ENCODE data around the gene XRCC2. TPM values are rescaled to one million over a fixed set of nuclear protein-coding genes. Genes with fewer than 3 reads are reported as not detected.
"Not testable (repeated sequence)": the region's sequence is repeated elsewhere in the genome, so short reads cannot be mapped to it uniquely, and the experiment has no call there.

The XRCC2 gene
- total RNA-seq, 1 donor from 2014 or later: 28.5 TPM

DNA sequence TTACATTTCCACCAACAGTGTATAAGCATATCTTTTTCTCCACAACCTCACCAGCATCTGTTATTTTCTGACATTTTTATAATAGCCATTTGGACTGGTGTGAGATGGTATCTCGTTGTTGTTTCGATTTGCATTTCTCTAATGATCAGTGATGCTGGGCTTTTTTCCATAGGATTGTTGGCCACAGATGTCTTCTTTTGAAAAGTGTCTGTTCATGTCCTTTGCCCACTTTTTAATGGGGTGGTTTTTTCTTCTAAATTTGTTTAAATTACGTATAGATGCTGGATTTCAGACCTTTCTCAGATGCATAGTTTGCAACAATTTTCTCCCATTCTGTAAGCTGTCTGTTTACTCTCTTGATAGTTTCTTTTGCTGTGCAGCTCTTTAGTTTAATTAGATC is 28.9 kb downstream of the XRCC2 start:
- Mint-ChIP-seq H3K4me1 (no peaks in the 10 kb centered on the region), H3K36me3 (ENCODE audit: low read depth) (peaks cover 43% of the 10 kb centered on the region), H3K9me3 (peaks cover 4% of the 10 kb centered on the region), H3K4me3 (no peak overlapping the region), H3K27me3 (no peaks in the 10 kb centered on the region), H3K27ac (no peak overlapping the region)
- no peak for DNase-seq
- intact Hi-C loops (cut with micrococcal nuclease): no loop called here

DNA sequence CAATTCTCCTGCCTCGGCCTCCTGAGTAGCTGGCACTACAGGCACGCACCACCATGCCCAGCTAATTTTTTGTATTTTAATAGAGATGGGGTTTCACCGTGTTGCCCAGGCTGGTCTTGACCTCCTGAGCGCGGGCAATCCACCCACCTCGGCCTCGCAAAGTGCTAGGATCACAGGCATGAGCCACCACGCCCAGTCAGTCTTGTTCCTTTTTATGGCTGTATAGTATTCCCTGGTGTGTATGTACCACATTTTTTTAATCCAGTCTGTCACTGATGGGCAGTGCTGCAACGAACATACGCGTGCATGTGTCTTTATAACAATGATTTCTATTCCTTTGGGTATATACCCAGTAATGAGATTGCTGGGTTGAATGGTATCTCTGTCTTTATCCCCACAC is 29.4 kb downstream of the XRCC2 start:
- H3K27ac Mint-ChIP-seq; H3K4me1 Mint-ChIP-seq; H3K9me3 Mint-ChIP-seq; H3K4me3 Mint-ChIP-seq; DNase-seq; H3K27me3 Mint-ChIP-seq; intact Hi-C loops (cut with micrococcal nuclease): not testable (repeated sequence)
- H3K36me3 Mint-ChIP-seq (ENCODE audit: low read depth): peaks cover 41% of the 10 kb centered on the region

DNA sequence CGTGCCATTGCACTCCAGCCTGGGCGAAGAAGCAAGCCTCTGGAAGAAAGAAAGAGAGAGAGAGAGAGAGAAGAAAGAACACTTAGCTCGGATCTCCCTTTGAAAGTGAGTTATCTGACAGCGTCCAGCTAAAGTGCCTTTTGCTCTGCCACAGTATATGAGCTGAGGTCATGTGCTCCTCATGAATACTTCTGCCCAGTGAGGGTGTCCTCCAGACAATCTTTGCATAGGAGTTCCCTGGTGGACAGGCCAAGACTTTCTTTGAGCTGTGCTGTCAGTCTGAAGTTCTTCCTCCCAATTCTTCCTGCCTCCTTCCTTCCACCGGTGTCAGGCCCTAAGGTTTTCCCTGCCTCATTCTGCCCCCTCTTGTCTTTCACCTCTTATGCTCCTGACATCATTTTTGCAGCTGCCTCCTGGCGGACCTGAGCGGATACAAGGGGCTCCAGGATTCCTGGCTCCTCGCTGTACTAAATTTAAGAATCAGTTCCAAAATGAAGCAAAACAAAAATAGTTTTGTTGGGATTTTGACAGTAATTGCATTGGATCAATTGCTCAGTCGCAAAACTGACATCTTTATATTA is 31.9 kb downstream of the XRCC2 start:
- Mint-ChIP-seq H3K27ac (no peak overlapping the region), H3K36me3 (ENCODE audit: low read depth) (peaks cover 32% of the 10 kb centered on the region), H3K9me3 (peaks cover 4% of the 10 kb centered on the region)

DNA sequence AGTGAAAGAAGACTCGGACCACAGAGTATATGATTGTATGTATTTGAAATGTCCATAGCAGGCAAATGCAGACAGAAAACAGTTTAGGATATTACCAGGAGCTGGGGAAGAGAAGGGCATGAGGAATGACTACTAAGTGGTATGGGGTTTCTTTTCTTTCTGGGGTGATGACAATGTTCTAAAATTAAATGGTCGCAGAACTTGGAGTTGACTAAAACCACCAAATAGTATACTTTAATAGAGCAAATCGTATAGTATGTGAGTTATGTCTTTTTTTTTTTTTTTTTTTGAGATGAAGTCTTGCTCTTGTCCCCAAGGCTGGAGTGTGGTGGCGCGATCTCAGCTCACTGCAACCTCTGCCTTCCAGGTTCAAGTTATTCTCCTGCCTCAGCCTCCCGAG is 34.6 kb downstream of the XRCC2 start:
- intact Hi-C loops (cut with micrococcal nuclease): no loop called here
- Mint-ChIP-seq H3K27me3 (no peaks in the 10 kb centered on the region), H3K36me3 (ENCODE audit: low read depth) (peaks cover 15% of the 10 kb centered on the region), H3K27ac (no peak overlapping the region), H3K4me1 (no peaks in the 10 kb centered on the region), H3K4me3 (no peak overlapping the region), H3K9me3 (no peaks in the 10 kb centered on the region)
- no peak for DNase-seq

More for the DNA sequence above, 31.9 kb downstream of the XRCC2 start:
- no peak for DNase-seq
- intact Hi-C loops (cut with micrococcal nuclease): no loop called here
- Mint-ChIP-seq H3K4me3 (no peak overlapping the region), H3K27me3 (no peaks in the 10 kb centered on the region), H3K4me1 (no peaks in the 10 kb centered on the region)

DNA sequence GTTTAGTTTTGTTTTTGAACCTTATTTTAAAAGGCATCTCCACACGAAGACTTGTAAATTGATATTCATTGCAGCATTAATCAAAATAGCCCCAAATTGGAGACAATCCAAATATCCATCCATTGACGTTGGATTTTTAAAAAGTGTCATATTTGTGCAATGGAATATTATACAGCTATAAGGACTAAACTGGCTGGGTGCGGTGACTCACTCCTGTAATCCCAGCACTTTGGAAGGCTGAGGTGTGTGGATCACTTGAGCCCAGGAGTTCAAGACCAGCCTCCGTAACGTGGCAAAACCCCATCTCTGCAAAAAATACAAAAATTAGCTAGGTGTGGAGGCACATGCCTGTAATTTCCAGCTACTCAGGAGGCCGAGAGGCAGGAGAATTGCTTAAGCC is 35.1 kb downstream of the XRCC2 start:
- no peak overlapping the region for H3K4me3 Mint-ChIP-seq
- H3K27ac Mint-ChIP-seq: no peak overlapping the region
- no peaks in the 10 kb centered on the region for H3K9me3 Mint-ChIP-seq
- intact Hi-C loops (cut with micrococcal nuclease): no loop called here
- DNase-seq: no peak
- H3K36me3 Mint-ChIP-seq (ENCODE audit: low read depth): peaks cover 10% of the 10 kb centered on the region
- no peaks in the 10 kb centered on the region for H3K27me3 Mint-ChIP-seq
- H3K4me1 Mint-ChIP-seq: no peaks in the 10 kb centered on the region

DNA sequence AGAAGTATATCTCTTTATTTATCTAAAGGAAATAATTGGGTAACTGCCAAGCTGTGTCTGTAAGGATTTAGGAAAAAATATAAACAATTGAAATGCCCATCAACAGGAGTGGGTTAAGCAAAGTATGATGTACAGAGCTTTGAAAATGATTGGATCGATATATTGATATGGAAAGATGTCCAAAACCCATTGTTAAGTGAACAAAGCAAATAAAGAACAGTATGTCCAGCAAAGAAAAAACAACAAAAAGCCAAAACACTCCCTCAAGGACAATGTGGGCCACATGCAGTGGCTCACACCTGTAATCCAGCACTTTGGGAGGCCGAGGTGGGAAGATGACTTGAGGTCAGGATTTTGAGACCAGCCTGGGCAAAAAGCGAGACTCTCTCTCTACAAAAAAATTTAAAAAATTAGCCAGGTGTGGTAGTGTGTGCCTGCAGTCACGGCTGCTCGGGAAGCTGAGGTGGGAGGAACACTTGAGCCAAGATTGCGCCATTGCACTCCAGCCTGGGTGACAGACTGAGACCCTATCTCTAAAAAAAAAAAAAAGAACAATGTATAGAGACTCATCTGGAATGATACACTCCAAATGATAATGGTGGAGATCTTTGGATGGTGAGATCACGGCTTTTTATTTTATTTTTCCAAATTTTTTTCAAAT is 37.9 kb downstream of the XRCC2 start:
- Mint-ChIP-seq H3K27ac (no peak overlapping the region), H3K4me1 (no peaks in the 10 kb centered on the region), H3K9me3 (no peaks in the 10 kb centered on the region), H3K4me3 (no peak overlapping the region), H3K36me3 (ENCODE audit: low read depth) (no peaks in the 10 kb centered on the region), H3K27me3 (no peaks in the 10 kb centered on the region)
- intact Hi-C loops (cut with micrococcal nuclease): no loop called here
- no peak for DNase-seq

DNA sequence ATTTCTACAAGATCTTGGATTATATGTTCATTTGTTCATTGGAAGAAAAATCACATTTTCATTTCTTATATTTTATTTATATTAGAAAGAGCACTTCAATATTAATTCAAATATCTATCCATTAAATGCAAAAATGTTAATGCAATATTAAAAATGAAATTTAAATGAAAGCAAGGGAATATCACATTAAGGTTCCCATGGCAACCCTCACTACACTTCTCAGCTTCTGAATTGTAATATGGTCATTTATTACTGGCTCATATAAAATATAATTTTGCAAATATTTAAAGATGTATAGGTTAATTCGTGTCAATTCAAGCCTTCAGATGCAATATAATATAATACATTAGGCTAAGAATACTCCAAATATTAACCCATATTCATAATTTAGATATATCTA is 38.8 kb downstream of the XRCC2 start:
- no peaks in the 10 kb centered on the region for H3K9me3 Mint-ChIP-seq
- H3K4me1 Mint-ChIP-seq: no peaks in the 10 kb centered on the region
- H3K36me3 Mint-ChIP-seq (ENCODE audit: low read depth): no peaks in the 10 kb centered on the region
- no peak overlapping the region for H3K27ac Mint-ChIP-seq
- intact Hi-C loops (cut with micrococcal nuclease): no loop called here
- no peak overlapping the region for H3K4me3 Mint-ChIP-seq
- no peaks in the 10 kb centered on the region for H3K27me3 Mint-ChIP-seq
- no peak for DNase-seq

DNA sequence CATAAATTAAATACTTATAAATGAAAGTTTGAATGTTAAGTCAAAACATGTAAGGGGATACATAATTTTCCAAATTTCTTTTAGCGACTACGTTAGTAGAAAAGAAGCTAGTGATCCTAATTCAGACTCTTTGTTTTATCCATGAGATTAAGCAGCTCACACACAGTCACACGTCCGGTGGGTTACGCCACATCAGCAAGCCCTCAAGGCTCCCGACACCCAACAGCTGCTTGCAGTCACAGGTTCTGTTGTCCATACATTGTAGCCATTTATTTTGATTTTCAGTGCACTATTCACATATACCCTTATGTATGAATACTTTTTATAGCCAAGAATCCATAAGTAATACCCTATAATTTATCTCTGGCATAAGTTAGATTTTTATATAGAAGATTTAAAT is 39.5 kb downstream of the XRCC2 start:
- no peaks in the 10 kb centered on the region for H3K9me3 Mint-ChIP-seq
- intact Hi-C loops (cut with micrococcal nuclease): no loop called here
- H3K4me1 Mint-ChIP-seq: no peaks in the 10 kb centered on the region
- H3K27me3 Mint-ChIP-seq: no peaks in the 10 kb centered on the region
- H3K4me3 Mint-ChIP-seq: no peak overlapping the region
- no peaks in the 10 kb centered on the region for H3K36me3 Mint-ChIP-seq (ENCODE audit: low read depth)
- H3K27ac Mint-ChIP-seq: no peak overlapping the region
- DNase-seq: no peak

DNA sequence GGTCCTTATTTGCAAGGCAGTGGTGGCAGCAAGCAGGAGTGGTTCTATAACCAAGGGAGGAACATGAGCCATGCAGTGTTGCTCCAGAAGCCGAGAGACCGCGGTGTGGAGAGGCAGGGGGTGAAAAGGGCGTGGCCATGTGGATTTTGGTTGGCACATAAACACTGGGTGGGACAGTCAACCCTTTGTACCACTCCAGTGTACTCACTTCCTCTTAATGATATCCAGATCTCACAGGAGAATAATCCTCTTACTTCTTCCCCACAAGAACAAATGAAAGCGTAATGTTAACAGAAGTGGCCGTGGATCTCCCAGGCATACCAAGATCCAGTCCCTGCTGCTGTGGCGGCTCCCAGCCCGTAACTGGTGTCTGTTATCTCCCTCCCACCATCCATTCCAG is 42.4 kb downstream of the XRCC2 start:
- H3K27me3 Mint-ChIP-seq: peaks cover 4% of the 10 kb centered on the region
- no peak overlapping the region for H3K27ac Mint-ChIP-seq
- no peaks in the 10 kb centered on the region for H3K9me3 Mint-ChIP-seq
- no peaks in the 10 kb centered on the region for H3K36me3 Mint-ChIP-seq (ENCODE audit: low read depth)
- no peak overlapping the region for H3K4me3 Mint-ChIP-seq
- H3K4me1 Mint-ChIP-seq: no peaks in the 10 kb centered on the region
- intact Hi-C loops (cut with micrococcal nuclease): no loop called here
- DNase-seq: no peak

DNA sequence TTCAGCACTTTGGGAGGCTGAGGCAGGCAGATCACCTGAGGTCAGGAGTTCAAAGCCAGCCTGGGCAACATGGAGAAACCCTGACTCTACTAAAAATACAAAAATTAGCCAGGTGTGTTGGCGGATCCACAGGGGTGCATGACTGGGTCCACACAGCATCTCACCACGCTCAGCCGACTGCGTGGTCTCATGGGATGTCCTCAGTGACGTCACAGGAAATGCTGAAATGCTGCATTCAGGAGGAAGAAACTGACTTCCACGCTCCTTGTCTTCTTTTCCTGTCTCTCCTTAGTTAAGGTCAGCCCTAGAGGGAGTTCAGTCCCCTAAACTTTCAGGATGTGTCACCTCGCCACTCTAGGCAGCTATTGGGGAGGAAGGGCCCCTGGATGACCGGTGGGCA is 42.9 kb downstream of the XRCC2 start:
- Mint-ChIP-seq H3K4me1 (no peaks in the 10 kb centered on the region), H3K4me3 (no peak overlapping the region), H3K27ac (no peak overlapping the region), H3K36me3 (ENCODE audit: low read depth) (no peaks in the 10 kb centered on the region), H3K9me3 (no peaks in the 10 kb centered on the region), H3K27me3 (peaks cover 4% of the 10 kb centered on the region)
- intact Hi-C loops (cut with micrococcal nuclease): no loop called here
- DNase-seq: no peak

DNA sequence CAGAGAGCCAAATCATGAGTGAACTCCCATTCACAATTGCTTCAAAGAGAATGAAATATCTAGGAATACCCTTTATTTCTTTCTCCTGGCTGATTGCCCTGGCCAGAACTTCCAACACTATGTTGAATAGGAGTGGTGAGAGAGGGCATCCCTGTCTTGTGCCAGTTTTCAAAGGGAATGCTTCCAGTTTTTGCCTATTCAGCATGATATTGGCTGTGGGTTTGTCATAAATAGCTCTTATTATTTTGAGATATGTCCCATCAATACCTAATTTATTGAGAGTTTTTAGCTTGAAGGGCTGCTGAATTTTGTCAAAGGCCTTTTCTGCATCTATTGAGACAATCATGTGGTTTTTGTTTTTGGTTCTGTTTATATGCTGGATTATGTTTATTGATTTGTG is 47.2 kb downstream of the XRCC2 start:
- DNase-seq; H3K27me3 Mint-ChIP-seq; intact Hi-C loops (cut with micrococcal nuclease); H3K36me3 Mint-ChIP-seq (ENCODE audit: low read depth); H3K27ac Mint-ChIP-seq; H3K4me3 Mint-ChIP-seq; H3K9me3 Mint-ChIP-seq; H3K4me1 Mint-ChIP-seq: not testable (repeated sequence)

DNA sequence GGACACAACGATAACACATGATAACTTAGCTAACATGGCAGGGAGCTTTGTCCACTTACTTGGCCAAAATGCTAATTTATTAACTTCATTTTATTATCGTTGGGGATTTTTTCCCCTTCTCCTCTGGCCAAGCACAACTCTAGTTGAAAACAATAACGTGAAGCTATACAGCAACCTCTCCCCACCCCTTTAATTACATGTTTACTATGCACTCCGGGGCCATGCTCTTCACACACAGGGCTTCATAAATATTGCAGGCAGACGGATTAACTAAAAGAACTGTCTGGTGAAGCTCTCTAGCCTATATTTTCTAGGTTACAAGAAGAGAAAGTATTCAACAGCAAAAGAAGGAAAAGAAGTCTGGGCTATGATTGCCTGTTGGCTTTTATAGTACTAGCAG is 51.7 kb downstream of the XRCC2 start:
- intact Hi-C loops (cut with micrococcal nuclease): no loop called here
- no peak for DNase-seq
- Mint-ChIP-seq H3K27me3 (peaks cover 2% of the 10 kb centered on the region), H3K4me1 (no peaks in the 10 kb centered on the region), H3K27ac (no peak overlapping the region), H3K9me3 (no peaks in the 10 kb centered on the region), H3K4me3 (no peak overlapping the region), H3K36me3 (ENCODE audit: low read depth) (no peaks in the 10 kb centered on the region)

DNA sequence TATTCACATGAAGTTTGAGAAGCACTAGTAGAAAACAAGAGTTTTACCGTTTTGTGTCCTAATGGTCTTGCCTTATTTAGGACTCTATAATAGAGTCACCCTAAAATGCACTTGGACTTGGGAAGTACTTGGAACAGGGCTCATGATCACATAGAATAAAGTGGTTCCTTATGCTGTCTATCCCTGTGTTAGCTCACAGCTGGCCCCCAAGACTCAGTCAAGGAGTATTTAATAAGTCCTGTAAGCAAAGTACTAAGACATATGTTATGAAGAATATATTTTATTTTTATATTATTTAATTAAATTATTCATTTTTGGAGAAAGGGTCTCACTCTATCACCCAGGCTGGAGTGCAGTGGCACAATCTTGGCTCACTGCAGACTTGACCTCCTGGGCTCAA is 54.5 kb downstream of the XRCC2 start:
- H3K4me1 Mint-ChIP-seq: no peaks in the 10 kb centered on the region
- H3K4me3 Mint-ChIP-seq: no peak overlapping the region
- H3K27ac Mint-ChIP-seq: no peak overlapping the region
- intact Hi-C loops (cut with micrococcal nuclease): no loop called here
- no peak for DNase-seq
- no peaks in the 10 kb centered on the region for H3K27me3 Mint-ChIP-seq
- no peaks in the 10 kb centered on the region for H3K36me3 Mint-ChIP-seq (ENCODE audit: low read depth)
- H3K9me3 Mint-ChIP-seq: no peaks in the 10 kb centered on the region

DNA sequence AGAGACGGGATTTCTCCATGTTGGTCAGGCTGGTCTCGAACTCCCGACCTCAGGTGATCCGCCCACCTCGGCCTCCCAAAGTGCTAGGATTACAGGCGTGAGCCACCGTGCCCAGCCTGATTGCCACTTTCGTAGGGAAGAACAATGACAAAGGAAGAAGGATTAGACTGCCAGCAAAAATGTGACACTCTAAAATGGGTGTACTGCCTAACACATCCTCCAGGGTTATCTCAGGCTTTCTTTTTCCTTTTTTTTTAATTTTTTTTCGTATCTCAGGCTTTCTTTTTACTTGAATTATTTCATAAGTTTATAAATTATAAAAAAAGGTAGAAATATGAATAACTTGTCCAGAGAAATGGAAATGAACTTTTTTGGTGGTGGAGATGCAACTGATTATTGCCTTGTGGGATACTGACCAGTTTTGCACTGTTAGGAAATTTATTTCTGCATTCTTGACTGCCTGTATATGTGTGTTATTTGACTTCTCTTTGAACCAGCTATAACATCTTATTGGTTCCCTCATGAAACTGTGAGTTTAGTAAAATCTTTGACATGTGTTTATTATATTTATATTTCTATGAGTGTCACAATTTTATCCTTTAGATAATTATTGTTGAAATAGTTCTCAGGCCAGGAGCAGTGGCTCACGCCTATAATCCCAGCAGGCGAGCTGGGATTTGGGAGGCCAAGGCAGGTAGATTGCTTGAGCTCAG is 56.8 kb downstream of the XRCC2 start:
- H3K27ac Mint-ChIP-seq: no peak overlapping the region
- H3K27me3 Mint-ChIP-seq: no peaks in the 10 kb centered on the region
- no peak for DNase-seq
- no peak overlapping the region for H3K4me3 Mint-ChIP-seq
- H3K4me1 Mint-ChIP-seq: no peaks in the 10 kb centered on the region
- no peaks in the 10 kb centered on the region for H3K9me3 Mint-ChIP-seq
- no peaks in the 10 kb centered on the region for H3K36me3 Mint-ChIP-seq (ENCODE audit: low read depth)
- intact Hi-C loops (cut with micrococcal nuclease): no loop called here

Measured in activated CD4-positive, alpha-beta T cell treated with anti-CD3 and anti-CD28 coated beads, Interleukin-2, amount 10 ng/mL, durations not matched to agents 24 days and 14 days (primary cell).